Psoas muscle (tissue), 8 donors: ENCODE data around the gene RNF130. TPM values are rescaled to one million over a fixed set of nuclear protein-coding genes. Genes with fewer than 3 reads are reported as not detected.

ENCODE experiments used
- ATAC-seq, 4 donors: fragments of 200-7000 bp; cut with Tn5 transposase; one replicate each; pipeline ENCODE4 v1.9.1; 2020; ENCODE audit warnings: moderate library complexity in 3 of 4, mild to moderate bottlenecking in 2 of 4
- DNase-seq, 2 donors: peaks; one replicate each; pipeline ENCODE4 v3.0.0-alpha.2; 2020
- H3K27ac ChIP-seq: fragments of 200-600 bp; one replicate; pipeline ENCODE4 v1.8.0; 2022
- H3K27me3 ChIP-seq, 3 donors: fragments of 200-600 bp in 1 of 3; one replicate each; pipeline versions ENCODE4 v1.6.1 to v1.8.0; 2013 to 2022; ENCODE audit warnings: low read length in 2 of 3, mild to moderate bottlenecking in 2 of 3, moderate library complexity in 1 of 3; ENCODE audit not compliant: insufficient read depth in 3 of 3
- H3K36me3 ChIP-seq, 2 donors: fragments of 200-600 bp in 1 of 2; one replicate each; pipeline versions ENCODE4 v1.6.1 to v1.8.0; 2013 to 2022; ENCODE audit warnings: low read depth in 1 of 2, mild to moderate bottlenecking in 1 of 2, moderate library complexity in 1 of 2; ENCODE audit not compliant: insufficient read depth in 1 of 2
- H3K4me1 ChIP-seq: fragments of 200-600 bp; one replicate; pipeline ENCODE4 v1.8.0; 2022
- H3K4me3 ChIP-seq: fragments of 200-600 bp; one replicate; pipeline ENCODE4 v1.8.0; 2022; ENCODE audit warnings: mild to moderate bottlenecking
- H3K9me3 ChIP-seq: fragments of 200-600 bp; one replicate; pipeline ENCODE4 v1.8.0; 2022
- WGBS, 3 donors: extraction: QIAGEN DNeasy Blood & Tissue Kit; methylation state at CpG; one replicate each; pipeline versions ENCODE4 v1.1.6 to v1.1.7; 2013; 5-methylcytosine and 5-hydroxymethylcytosine counted together
- intact Hi-C, 2 donors: fragments of 100-400 bp; cut with DNase I; formaldehyde crosslinking; loops; one replicate each; pipeline versions ENCODE4 v1.11.0 to v1.14.2; 2022
- polyA plus RNA-seq, 3 donors: library from polyadenylated mRNA; stranded (reverse); fragments of 200-250 nt; gene quantifications; one replicate each; pipeline ENCODE4 v1.2.3, GENCODE V29; 2013
- total RNA-seq, 4 donors: library from RNA; stranded (reverse); fragmentation: NEBNext Ultra II Directional in 2 of 4; extraction: Animal tissue kit (Norgen Biotek cat#: 25700) in 2 of 4; gene quantifications; one replicate each; pipeline versions ENCODE4 v1.2.1 to v1.2.4, GENCODE V29; 2021 to 2023
- TF ChIP-seq, protein P1 (sequence below): fragments of 200-600 bp; IDR thresholded peaks from one replicate; pipeline ENCODE4 v1.8.0; 2022; ENCODE audit warnings: antibody characterized with exemption
- donor health status: healthy with polysubstance abuse.
- donor health status: DM: no; HTN: no; CAD: no; lungs with moderate emphysema.
- donor health status: Bipolar disorder and iron deficiency.
- donor health status: healthy.
- donor health status: DM: yes; HTN: yes; CAD: no.
- donor health status: DM: no; HTN: no; CAD: no.
- donor health status: DM: no; HTN: no; CAD: no.
- donor health status: DM: yes; HTN: yes; CAD: no.

RNF130 gene
- total and polyA plus RNA-seq, 7 donors, result 34.1 to 45.3 (median 37.2) TPM

DNA sequence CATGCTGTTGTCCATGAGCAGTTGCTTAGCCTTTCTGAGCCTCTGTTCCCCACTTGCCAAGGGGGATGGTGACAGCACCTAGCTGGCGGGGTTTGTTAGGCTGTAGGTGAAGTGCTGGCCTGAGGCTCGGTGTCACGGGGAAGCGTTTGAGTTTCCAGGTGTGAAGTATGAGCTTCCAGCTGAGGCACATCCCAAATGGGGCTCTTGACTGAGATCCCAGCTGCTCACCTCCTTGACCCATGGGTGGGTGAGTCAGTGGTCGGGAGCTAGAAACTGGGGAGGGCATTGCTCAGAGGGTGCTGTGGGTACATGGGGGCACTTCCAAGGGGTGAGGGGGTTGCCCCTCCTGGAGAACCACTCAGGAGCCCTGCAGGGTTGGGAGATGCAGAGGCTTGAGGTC lies 26.4 kb upstream of the RNF130 start:
- peaks cover 0 to 4% (median 3%) of the 10 kb centered on the region in 3 donors for H3K27me3 ChIP-seq
- TF ChIP-seq, protein P1, sequence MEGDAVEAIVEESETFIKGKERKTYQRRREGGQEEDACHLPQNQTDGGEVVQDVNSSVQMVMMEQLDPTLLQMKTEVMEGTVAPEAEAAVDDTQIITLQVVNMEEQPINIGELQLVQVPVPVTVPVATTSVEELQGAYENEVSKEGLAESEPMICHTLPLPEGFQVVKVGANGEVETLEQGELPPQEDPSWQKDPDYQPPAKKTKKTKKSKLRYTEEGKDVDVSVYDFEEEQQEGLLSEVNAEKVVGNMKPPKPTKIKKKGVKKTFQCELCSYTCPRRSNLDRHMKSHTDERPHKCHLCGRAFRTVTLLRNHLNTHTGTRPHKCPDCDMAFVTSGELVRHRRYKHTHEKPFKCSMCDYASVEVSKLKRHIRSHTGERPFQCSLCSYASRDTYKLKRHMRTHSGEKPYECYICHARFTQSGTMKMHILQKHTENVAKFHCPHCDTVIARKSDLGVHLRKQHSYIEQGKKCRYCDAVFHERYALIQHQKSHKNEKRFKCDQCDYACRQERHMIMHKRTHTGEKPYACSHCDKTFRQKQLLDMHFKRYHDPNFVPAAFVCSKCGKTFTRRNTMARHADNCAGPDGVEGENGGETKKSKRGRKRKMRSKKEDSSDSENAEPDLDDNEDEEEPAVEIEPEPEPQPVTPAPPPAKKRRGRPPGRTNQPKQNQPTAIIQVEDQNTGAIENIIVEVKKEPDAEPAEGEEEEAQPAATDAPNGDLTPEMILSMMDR, result no peak
- H3K4me3 ChIP-seq, result no peak overlapping the region
- 83 to 86% (median 84%) methylated on average over 5 of the region's 5 CpGs for WGBS, 3 donors
- H3K27ac ChIP-seq, result no peak overlapping the region
- no peak for DNase-seq
- H3K4me1 ChIP-seq, result no peaks in the 10 kb centered on the region
- intact Hi-C loops, result loop anchor here in 1 of 2 donors (10.0 kb wide), 1 partner anchor 293 kb away; the partner anchor contains the start of gene MGAT4B
- no peaks in the 10 kb centered on the region for H3K9me3 ChIP-seq
- no peaks in the 10 kb centered on the region for H3K36me3 ChIP-seq
- no peak for ATAC-seq

DNA sequence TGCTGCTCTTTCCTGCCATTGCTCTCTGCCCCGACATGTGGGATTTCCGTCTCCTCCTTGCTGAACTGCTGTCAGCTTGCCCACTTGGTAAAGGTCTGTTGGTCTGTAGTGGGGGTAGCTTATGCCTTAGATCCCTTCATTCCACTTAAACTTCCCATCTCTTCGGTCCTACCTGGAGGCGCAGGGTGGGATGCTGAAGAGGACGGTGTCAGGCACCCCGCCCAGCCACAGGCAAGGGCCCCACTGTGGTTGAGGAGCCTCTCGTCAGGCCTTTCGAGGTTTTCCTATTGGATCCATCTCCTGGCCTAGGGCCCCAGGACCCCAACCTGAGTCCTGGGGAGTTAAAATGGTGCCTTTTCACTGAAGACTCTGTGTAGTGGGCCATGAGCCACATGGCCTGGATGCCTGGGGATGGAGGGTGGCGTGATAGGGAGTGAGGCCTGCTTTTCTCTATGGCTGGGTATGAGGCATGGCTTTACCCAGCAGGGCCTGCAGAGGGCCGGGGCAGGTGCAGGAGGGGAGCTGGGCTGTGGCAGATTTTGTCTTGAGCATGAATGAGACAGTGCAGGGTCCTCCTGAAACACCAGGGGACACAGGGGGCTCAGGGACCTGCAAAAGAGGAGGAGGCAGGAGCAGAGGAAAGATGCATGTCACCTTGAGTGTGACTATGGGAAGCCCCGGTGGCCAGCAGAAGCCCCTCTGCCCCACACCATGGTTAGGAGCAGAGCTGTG lies 25.8 kb upstream of the RNF130 start:
- intact Hi-C loops, result loop anchor here in 1 of 2 donors (10.0 kb wide), 1 partner anchor 293 kb away; the partner anchor contains the start of gene MGAT4B
- TF ChIP-seq, protein P1, result no peak

DNA sequence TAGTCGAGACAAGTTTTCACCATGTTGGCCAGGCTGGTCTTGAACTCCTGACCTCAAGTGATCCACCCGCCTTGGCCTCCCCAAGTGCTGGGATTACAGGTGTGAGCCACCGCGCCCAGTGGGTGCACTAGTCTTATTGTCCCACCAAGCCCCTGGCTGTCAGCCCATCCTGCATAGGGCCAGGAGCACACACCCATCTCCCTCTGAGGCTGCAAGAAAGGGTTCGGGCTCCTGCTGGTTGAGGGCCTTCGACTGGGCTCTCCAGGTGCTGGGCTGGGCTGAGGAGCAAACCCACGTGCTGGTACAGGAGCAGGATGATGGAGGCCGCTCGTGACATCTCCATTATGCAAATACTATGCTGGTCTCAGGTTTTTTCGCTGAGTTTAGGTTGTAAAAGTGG lies 25.1 kb upstream of the RNF130 start:
- TF ChIP-seq, protein P1, result no peak
- Histone ChIP-seq H3K4me3 (no peak overlapping the region), H3K27me3 (peaks cover 0 to 4% (median 3%) of the 10 kb centered on the region in 3 donors), H3K27ac (no peak overlapping the region), H3K9me3 (no peaks in the 10 kb centered on the region), H3K36me3 (no peaks in the 10 kb centered on the region), H3K4me1 (no peaks in the 10 kb centered on the region)
- no peak for DNase-seq
- ATAC-seq, result no peak
- intact Hi-C loops, result loop anchor here in 1 of 2 donors (10.0 kb wide), 1 partner anchor 292 kb away; the partner anchor contains the start of gene MGAT4B
- 80 to 89% (median 83%) methylated on average over 10 of the region's 10 CpGs for WGBS, 3 donors

More for the DNA sequence above, 25.8 kb upstream of the RNF130 start:
- H3K4me3 ChIP-seq, result no peak overlapping the region
- no peaks in the 10 kb centered on the region for H3K9me3 ChIP-seq
- ATAC-seq (no peak), DNase-seq (no peak)
- no peaks in the 10 kb centered on the region for H3K4me1 ChIP-seq
- H3K27ac ChIP-seq, result no peak overlapping the region
- no peaks in the 10 kb centered on the region for H3K36me3 ChIP-seq
- H3K27me3 ChIP-seq, result peaks cover 0 to 4% (median 3%) of the 10 kb centered on the region in 3 donors
- WGBS, 3 donors, result 86 to 93% (median 93%) methylated on average over 11 of the region's 11 CpGs

DNA sequence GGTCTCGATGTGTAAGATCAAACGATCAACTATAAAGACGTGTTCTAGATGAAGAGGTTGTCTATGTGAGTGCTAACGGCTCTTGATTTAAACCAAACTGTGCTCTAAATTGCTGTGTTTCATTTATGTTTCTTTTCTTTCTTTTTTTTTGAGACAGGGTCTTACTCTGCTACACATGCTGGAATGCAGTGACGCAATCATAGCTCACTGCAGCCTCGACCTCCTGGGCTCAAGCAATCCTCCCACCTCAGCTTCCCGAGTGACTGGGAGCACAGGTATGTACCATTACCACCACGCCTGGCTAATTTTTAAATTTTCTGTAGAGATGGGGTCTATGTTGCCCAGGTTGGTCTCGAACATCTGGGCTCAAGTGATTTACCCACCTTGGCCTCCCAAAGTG lies 24.0 kb upstream of the RNF130 start:
- 81 to 88% (median 88%) methylated on average over 9 of the region's 9 CpGs for WGBS, 3 donors
- Histone ChIP-seq H3K4me3 (no peak overlapping the region), H3K27ac (no peak overlapping the region), H3K4me1 (peaks cover 4% of the 10 kb centered on the region), H3K36me3 (no peaks in the 10 kb centered on the region), H3K9me3 (no peaks in the 10 kb centered on the region), H3K27me3 (peaks cover 0 to 4% (median 3%) of the 10 kb centered on the region in 3 donors)
- TF ChIP-seq, protein P1, result no peak
- intact Hi-C loops, result loop anchor here in 1 of 2 donors (10.0 kb wide), 1 partner anchor 291 kb away; the partner anchor contains the start of gene MGAT4B
- no peak for DNase-seq
- ATAC-seq, result no peak
